Lower leg skin (tissue), 3 donors: Measurements from ENCODE around the gene EFNA4.

Source experiments
- CTCF ChIP-seq, 3 donors: fragments of 450-650 bp; IDR thresholded peaks; one replicate each; pipeline ENCODE4 v1.5.1; 2016; ENCODE audit warnings: antibody characterized with exemption in 3 of 3, mild to moderate bottlenecking in 3 of 3, moderate library complexity in 2 of 3
- POLR2A ChIP-seq, 2 donors: fragments of 450-650 bp; IDR thresholded peaks; one replicate each; pipeline ENCODE4 v1.6.1; 2016 to 2017; ENCODE audit warnings: antibody characterized with exemption in 2 of 2, mild to moderate bottlenecking in 1 of 2, moderate library complexity in 1 of 2

GRCh38 chr1:155075535-155075934 is 12.0 kb downstream of the EFNA4 start:
- TF ChIP-seq CTCF (IDR thresholded peaks at IDR 0.05) (no peak), POLR2A (IDR thresholded peaks at IDR 0.05) (no peak)
